Lower leg skin (tissue), 3 donors: Measurements from ENCODE around the gene PANK4.

Experiments
- CTCF ChIP-seq, 3 donors: fragments of 450-650 bp; IDR thresholded peaks; one replicate each; pipeline ENCODE4 v1.5.1; 2016; ENCODE audit warnings: antibody characterized with exemption in 3 of 3, mild to moderate bottlenecking in 3 of 3, moderate library complexity in 2 of 3
- POLR2A ChIP-seq, 2 donors: fragments of 450-650 bp; IDR thresholded peaks; one replicate each; pipeline ENCODE4 v1.6.1; 2016 to 2017; ENCODE audit warnings: antibody characterized with exemption in 2 of 2, mild to moderate bottlenecking in 1 of 2, moderate library complexity in 1 of 2

- TF ChIP-seq POLR2A (IDR thresholded peaks at IDR 0.05) (no peak), CTCF (IDR thresholded peaks at IDR 0.05) (no peak)
These were observed 6.7 kb downstream of the PANK4 start for GRCh38 chr1:2519729-2520128.
